ENCODE data around the gene ITPR2.
"Not testable (repeated sequence)": the region's sequence is repeated elsewhere in the genome, so short reads cannot be mapped to it uniquely, and the experiment has no call there.

ITPR2 gene

DNA sequence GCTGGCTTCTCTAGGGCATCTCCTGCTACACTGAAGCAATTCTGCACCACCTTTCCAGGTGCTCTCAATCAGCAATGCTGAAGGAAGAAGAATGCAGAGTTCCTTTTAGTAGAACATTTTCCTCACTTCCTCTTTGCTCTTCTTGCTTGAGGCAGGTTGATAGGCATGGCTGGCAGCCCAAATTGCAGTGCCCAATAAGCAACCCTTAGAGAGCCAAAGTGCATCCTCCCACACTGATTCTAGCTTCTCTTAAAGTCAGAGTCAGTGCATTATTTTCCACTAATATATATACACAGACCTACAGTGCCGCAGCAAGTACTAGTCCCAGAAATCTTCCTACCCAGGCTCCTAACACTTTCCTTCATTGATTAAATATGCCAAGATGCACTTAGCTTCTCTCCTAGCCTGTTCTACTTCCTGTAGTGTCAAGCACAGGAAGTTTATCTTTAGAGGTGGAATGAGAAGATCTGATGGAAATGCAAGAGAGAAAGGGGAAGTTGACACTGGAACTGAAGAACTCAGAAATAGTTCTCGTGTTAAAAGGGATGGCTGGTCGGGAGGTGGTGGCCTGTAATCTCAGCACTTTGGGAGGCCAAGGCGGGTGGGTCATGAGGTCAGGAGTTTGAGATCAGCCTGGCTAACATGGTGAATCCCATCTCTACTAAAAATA lies 504.9 kb downstream of the ITPR2 start:
- DNase-seq: no peak

DNA sequence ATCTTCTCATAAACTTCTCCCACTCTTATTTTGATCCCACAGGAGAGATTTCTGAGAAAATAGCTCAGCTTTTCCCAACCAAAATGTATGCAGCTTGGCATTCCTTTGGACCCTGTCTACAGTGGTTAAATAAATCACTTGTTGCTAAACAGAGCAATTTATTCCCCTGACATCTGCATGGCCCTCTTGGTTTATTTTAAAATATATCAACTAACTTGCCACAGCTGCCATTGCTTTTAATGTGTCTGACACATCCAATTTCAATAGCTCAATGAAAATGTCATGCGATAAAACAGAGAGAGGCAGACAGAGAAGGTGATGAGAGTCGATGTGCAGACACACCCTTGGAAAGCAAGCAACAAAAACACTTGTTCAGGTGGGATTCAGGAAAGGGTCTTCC lies 509.3 kb downstream of the ITPR2 start:
- no peak for DNase-seq

DNA sequence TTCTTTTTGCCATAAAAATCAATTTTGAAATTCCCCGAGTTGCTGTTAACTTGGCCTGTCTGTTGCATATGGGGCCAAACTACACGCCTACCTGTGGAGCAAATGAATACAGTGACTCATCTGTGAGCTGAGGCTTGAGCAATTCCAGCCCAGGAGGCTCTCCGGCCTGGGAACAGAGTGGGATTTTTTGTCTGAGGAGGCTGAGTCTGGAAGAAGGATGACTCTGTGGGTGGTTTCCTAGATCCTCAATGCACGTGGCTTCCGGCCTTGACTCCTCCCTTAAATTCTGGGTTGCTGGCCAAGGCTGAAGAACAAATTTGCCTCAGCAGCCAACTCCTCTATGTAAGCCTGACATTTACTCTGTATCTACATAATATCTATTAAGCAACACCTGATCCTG lies 513.5 kb downstream of the ITPR2 start:
- no peak for DNase-seq

DNA sequence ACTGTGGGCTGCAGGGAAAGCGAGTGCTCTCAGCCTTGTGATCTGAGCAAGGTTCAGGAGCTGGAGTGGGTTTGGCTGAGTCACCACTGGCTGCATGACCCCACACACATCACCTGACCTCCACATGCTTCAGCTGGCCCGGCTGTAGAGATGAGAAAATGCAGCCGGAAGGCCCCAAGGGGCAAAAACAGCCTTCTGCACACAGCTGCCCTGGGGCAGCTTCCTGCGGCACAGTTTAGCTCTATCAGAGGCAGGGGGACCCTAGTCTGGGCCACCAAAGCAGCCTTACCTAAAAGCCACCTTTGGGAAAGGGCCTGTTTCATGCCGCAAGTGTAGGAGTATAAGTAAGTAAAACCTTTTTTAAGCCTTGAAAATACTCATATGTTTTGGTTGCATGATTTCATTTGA lies 514.3 kb downstream of the ITPR2 start:
- no peak for DNase-seq

DNA sequence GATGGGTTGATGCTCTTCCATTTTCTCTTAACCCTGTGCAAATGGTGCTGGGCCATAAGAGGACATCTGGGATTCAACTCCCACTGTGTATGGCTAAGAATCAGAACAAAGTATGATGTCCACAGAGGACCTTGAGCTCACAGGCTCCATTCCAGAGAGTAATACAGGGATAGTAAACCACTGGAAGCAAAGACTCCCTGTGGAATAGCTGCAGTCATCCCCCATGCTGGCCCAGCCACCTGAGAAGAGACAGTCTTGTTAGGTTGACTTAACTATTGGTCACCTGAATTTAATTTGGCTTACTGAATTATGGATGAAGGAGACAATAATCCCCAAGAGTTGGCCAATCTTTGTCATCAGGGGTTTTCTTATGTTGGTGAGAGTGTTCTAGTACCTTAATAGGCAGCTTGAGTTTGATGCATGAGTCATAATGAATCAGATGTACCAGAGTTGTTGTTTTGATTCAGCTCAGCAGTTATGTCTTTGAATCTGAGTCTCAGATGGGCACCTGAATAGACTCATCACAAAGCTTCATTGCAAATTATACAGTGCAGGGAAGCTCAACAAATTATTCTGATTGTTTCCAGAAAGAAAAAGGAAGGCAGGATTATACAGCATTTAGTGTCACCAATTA lies 514.9 kb downstream of the ITPR2 start:
- no peak for DNase-seq

DNA sequence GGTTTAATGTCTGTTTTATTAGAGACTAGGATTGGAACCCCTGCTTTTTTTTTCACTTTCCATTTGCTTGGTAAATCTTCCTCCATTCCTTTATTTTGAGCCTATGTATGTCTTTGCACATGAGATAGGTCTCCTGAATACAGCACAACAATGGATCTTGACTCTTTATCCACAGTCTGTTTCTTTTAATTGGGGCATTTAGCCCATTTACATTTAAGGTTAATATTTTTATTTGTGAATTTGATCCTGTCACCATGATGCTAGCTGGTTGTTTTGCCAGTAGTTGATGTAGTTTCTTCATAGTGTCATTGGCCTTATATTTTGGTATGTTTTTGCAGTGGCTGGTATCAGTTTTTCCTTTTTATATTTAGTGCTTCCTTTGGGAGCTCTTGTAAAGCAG lies 518.9 kb downstream of the ITPR2 start:
- DNase-seq: not testable (repeated sequence)

DNA sequence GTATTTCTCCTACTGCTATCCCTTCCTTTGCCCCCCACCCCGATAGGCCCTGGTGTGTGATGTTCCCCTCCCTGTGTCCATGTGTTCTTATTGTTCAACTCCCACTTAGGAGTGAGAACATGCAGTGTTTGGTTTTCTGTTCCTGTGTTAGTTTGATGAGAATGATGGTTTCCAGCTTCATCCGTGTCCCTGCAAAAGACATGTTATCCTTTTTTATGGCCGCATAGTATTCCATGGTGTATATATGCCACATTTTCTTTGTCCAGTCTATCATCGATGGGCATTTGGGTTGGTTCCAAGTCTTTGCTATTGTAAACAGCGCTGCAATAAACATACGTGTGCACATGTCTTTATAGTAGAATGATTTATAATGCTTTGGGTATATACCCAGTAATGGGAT lies 522.5 kb downstream of the ITPR2 start:
- DNase-seq: not testable (repeated sequence)

DNA sequence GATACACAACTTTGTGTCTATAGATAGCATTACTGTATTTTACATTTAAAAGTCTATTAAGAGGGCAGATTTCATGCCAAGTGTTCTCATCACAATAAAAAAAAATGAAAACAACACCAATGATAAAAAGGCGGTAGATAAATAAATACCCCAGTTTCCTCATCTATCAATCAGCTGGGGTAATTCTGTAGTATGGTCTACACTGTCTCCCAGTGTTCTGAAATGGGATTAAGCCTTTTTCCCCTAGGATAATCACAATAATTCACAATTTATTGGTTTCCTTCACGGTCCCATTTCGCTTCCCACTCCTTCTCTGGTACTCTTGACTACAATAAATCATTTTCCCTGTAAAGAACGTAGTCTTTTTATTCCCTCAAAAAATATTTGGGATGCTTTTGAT lies 523.4 kb downstream of the ITPR2 start:
- DNase-seq: no peak

DNA sequence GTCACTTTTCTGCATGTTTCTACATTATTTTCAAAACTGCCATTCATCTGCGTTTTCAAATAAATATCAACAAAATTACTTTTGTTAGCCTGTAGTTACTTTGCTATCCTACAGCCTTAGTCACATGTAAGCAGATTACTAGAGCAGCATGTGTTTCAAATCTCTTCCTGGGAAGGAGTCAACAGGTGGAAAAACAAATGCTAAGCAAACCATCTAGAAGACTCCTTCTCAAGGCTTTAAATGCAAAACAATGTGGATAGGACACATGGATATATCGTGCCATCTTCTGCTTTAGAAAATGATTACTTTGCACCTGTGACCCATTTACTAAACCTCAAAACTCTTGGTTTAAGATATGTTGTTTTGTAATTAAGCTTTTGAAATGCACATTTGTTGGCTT lies 528.7 kb downstream of the ITPR2 start:
- no peak for DNase-seq

DNA sequence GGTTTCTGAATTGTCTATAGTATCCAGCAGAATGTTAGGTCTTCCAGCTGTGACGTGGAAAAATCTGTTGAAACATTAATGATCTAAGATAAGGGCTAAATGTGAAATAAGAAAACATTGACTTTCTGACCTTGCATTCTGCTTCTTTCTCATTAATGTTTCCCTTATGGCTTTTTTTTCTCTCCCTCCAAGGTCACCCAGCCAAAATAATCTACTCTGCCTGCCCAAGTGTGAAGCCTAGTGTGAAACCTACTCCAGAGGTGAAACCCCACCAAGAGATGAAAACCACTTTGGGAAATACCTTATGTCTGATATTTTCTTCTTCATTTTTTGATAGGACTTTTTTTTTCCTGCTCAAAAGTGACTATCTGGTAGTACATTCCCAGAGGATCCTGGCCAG lies 529.6 kb downstream of the ITPR2 start:
- no peak for DNase-seq

DNA sequence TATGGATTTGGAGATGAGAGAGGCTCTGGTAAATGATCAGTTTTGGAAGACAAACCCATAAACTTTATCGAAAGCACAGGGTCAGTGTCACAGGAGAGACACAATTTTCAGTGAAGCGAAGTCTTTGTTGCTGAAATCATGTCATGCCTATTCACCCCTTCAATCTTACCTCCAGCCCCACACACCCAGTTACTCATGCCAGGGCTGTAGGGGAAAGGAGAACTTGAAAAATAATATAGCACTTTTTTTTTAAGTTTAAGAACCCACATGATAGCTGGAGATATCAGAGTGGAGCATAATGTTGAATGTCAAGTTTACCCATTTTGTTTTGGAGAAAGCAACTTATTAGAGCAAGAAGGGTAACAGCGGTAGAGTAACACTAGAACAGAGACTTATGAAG lies 530.2 kb downstream of the ITPR2 start:
- DNase-seq: no peak

DNA sequence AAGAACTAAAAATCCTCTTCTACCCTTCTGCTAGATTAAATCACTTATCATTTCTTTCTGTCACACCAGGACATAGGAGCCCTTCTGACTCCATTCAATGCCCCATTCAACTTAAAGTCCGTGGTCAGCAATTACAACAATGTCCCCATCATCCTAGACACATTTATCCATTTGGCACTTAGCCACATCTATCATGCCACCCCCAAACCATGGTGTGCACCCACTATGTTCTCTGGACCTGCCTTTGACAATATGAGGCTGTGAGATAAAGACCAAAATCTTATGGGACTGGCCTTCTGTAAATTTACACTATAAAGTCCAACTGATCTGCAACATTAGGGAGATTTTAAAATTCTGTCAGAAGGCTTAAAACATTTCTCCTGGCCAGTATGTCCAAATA lies 533.2 kb downstream of the ITPR2 start:
- DNase-seq: no peak

DNA sequence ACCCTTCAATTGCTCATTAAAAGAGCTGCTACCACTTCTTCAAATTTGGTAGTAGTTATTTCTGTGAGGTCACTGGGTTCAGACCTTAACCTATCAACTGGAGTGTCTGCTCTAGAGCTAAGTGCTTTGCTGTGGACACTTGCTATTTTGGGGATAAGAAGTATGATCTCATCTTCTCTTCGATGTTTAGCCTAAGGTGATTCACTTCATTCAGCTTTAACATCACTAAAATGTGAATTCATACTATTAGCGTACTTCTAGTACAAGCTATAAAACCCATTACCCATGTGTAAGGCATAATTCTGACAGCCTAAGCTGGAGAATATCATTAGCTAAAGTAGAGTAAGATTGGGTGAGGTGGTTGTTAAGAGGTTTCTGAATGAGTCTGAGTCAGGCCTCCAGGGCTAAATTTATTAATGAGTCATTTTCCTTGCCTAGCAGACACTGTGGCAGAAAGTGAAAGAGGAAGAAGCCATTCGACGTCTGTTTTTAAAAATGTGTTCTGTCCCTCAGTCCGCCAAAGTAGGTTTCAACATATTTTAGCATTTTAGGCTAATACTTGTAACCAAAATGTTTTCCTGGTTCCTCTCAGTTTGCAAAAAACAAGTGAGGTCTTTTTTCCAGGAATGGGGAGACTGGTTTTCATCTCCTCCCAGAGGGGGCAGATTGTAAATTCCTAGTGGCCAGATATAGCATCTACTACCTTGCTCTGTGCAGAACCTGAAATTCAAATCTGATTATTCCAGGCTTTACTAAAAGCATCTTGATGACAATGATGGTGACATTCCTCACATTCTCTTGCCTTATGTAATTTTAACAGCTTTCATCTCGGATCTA lies 534.0 kb downstream of the ITPR2 start:
- no peak for DNase-seq

DNA sequence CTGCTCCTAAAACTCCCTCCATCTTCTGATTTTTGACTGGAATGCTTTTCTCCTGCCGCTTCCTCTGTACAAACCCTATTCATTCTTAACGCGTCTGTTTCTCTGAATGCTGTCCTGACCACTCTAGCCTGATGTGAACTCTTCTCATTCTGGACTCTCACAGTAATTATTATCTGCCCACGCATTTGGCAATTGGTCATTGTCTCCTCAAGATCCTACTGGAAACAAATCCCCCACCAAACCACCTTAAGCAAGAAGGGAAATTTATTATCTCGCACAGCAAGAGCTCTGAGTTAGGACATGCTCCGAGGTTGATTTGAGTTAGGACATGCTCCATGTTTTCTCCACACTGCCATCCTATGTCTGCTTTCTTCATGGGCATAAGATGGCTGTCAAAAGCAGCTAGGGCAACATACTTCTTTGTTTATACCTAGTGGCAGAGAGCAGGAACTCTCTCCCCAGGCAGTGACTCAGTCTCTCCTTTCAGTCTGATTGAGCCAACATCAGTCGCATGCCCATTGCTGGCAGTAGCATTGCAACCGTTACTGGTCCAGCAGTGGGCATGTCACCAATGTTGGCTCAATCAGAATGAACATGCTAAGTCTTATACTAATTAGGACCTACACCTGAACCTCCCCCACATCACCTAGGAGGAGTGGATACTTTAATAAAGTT lies 535.5 kb downstream of the ITPR2 start:
- DNase-seq: no peak

DNA sequence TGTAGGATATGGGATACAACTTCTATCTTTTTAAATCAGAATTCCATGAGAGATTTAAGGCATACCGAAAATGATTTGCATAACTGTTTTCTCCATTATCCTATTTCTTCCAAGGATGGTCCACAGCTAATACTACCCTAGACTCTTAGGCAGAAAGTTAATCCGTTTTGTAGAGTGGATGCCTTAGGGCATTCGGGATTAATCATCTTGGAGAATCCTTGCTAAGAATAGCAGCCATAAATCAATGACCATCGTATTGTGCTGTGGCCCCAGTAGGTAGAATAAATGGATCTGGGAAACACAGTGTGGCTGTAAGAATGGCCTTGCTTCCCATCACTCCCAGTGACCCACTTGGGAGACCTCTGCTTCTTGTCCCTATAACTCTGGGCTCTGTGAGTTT lies 538.0 kb downstream of the ITPR2 start:
- no peak for DNase-seq

DNA sequence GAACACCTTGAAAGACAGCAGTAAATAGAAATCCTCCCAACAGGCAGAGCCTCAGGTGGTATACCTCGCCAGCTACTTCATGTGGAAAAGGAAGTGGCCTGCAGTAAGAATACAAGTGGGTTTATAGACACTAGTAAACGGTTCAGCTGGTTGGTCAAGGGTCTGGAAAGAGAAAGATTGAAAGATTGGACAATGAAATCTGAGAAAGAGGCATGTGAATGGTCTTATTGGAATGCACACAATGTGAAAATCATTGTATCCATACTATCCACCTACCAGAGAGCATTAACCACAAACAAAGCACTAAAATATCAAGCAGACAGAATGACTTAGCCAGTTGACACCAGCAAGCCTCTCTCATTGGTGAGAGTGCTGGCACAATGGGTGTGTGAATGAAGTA lies 539.4 kb downstream of the ITPR2 start:
- DNase-seq: no peak

DNA sequence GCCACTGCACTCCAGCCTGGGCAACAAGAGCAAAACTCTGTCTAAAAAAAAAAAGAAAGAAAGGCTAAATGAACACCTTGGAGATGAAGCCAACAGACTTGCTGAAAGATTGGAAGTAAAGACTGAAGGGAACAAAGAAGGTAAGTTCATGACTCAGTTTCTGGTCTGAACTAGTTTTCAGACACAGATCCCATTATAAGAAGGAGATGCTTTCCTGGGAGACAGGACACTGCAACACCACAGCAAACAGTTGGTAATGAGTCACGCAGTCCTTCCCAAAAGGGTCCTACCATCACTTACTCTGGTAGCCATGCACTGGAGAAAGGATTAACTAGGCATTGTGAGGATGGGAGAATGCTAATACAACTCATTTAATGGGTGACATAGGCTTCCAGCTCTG lies 540.4 kb downstream of the ITPR2 start:
- DNase-seq: no peak

DNA sequence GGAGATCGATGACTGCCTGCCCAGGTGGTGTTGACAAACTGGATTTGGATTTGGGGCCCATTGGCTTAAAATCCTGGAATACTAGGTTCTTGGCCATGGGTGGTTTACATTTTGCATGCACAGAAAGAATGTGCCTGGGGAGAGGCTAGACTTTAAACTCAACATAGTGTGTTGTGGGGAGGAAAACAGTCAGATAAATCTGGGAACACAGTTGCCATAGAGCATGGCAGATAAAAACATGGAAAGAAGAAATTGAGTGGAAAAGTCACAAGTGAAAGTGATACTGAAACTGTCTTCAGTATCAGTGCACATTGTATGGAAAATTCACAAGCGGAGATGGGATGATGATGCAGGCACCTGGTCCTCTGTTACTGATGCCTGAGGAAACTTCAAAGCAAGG lies 542.4 kb downstream of the ITPR2 start:
- no peak for DNase-seq

DNA sequence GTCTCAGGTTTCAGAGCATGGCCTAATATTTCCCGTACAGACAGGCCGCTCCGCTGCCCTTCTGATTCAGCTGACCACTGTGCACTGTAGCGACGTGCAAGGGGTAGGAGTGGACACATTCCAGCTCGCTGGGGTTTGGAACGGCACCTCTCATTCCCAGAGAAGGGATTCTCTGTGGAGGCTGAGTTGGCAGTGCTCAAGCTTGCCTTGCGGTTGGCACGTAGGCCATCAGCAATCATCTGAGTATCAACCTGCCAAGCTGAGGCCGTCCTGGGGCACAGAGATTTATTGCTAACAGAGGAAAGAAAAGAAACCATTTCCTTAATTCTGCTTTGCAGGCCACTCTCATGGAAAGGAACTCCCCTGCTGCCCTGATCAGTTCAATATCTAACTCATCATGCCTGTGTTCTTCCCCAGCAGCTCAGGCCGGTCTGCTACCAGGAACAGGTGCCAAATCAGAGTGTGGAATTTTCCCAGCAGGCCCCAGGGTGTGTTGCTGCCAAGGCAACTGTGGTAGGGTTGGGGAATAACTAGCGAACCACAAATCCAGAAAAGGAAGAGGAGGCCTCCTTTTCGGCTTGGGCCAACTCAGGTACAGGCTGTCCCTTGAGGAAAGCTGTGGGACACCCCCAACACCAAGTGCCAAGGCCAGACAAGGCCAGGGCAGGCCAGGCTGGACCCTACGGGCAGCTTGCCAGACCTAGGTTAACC lies 545.2 kb downstream of the ITPR2 start:
- DNase-seq: no peak

Data from NCI-H1092 (cell line).